BLaER1 treated with 17β-estradiol and CSF1 and Interleukin-3, amounts not matched to agents 10 nM and 100 nM (cell line): Measurements from ENCODE around the gene COL26A1.
"Not testable (repeated sequence)": the region's sequence is repeated elsewhere in the genome, so short reads cannot be mapped to it uniquely, and the experiment has no call there.

Experiments used
- H3K27ac ChIP-seq, 11 experiments: shearing (Covaris generic); formaldehyde crosslinking; 2 replicates each; pipeline ENCODE4 v1.8.1; 2022
- H3K27me3 ChIP-seq, 11 experiments: shearing (Covaris generic); formaldehyde crosslinking; 2 replicates each; pipeline ENCODE4 v1.8.1; 2022
- H3K36me3 ChIP-seq, 11 experiments: shearing (Covaris generic); formaldehyde crosslinking; 2 replicates each; pipeline ENCODE4 v1.8.1; 2022
- H3K4me1 ChIP-seq, 10 experiments: shearing (Covaris generic); formaldehyde crosslinking; 2 replicates each; pipeline ENCODE4 v1.8.1; 2022
- H3K4me2 ChIP-seq, 11 experiments: shearing (Covaris generic); formaldehyde crosslinking; 2 replicates each; pipeline ENCODE4 v1.8.1; 2022
- H3K4me3 ChIP-seq, 10 experiments: shearing (Covaris generic); formaldehyde crosslinking; 2 replicates each; pipeline ENCODE4 v1.8.1; 2022
- H3K9ac ChIP-seq, 11 experiments: shearing (Covaris generic); formaldehyde crosslinking; 2 replicates each; pipeline ENCODE4 v1.8.1; 2022
- H3K9me3 ChIP-seq, 11 experiments: shearing (Covaris generic); formaldehyde crosslinking; replicated peaks in 1 of 11; 2 replicates each; pipeline ENCODE4 v1.8.1; 2022
- H4K20me1 ChIP-seq, 11 experiments: shearing (Covaris generic); formaldehyde crosslinking; 2 replicates each; pipeline ENCODE4 v1.8.1; 2022
- Cebpa-rat ChIP-seq, 11 experiments: shearing (Covaris generic); IDR thresholded peaks; 2 replicates each; pipeline ENCODE4 v1.8.1; 2022

COL26A1 gene

DNA sequence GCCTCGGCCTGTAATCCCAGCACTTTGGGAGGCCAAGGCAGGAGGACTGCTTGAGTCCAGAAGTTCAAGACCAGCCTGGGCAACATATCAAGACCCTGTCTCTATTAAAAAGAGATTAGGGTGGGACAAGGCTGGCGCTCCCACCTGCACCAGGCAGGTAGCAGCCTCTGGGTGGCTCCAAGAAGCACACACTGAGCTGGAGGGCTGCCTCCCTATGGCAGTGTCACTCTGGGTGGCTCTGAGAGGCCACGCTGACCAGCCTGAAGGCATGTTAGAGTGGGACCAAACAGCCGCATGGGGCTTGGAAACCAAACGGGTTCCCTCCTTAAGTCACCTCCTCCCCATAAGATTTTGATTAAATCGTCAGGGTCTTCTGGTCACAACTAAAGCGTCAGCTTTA is 19.8 kb upstream of the COL26A1 start:
- no peak overlapping the region for H3K4me2 ChIP-seq
- no peaks in the 10 kb centered on the region for H4K20me1 ChIP-seq
- no peak overlapping the region for H3K27ac ChIP-seq
- H3K9me3 ChIP-seq, result no peaks in the 10 kb centered on the region
- H3K27me3 ChIP-seq, result no peaks in the 10 kb centered on the region
- no peaks in the 10 kb centered on the region for H3K36me3 ChIP-seq
- H3K4me3 ChIP-seq, result no peak overlapping the region
- peaks cover 0 to 3% (median 0%) of the 10 kb centered on the region in 10 experiments; a peak in 4 of 20 replicates for H3K4me1 ChIP-seq
- H3K9ac ChIP-seq, result no peak overlapping the region
- no peak for TF ChIP-seq Cebpa-rat (IDR thresholded peaks at IDR 0.05)

DNA sequence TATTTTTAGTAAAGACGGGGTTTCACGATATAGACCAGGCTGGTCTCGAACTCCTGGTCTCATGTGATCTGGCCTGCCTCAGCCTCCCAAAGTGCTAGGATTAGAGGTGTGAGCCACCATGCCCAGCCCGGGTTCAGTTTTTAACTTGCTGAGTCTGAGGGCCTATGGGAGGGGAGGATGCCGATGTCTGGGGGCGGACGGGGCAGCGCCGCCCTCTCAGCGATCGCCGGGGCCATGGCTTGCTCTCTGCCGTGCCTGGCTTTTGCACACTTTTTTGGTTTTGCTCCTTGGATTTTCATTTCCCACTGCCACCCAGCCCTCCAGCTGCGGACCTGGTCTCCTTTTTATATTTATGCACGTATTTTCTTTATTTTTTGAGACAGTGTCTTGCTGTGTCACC is 15.2 kb upstream of the COL26A1 start:
- Histone ChIP-seq H3K4me1 (peaks cover 0 to 14% (median 9%) of the 10 kb centered on the region in 10 experiments; a peak in 15 of 20 replicates), H3K4me2 (0 out of 22 replicates have a peak overlapping the region, but pooled peaks of 1 of the 11 experiments have one; percentile 25), H3K27ac (no peak overlapping the region), H3K4me3 (no peak overlapping the region), H3K9me3 (no peaks in the 10 kb centered on the region), H3K9ac (no peak overlapping the region), H4K20me1 (no peaks in the 10 kb centered on the region), H3K27me3 (no peaks in the 10 kb centered on the region), H3K36me3 (no peaks in the 10 kb centered on the region)
- TF ChIP-seq Cebpa-rat (IDR thresholded peaks at IDR 0.05), result no peak

DNA sequence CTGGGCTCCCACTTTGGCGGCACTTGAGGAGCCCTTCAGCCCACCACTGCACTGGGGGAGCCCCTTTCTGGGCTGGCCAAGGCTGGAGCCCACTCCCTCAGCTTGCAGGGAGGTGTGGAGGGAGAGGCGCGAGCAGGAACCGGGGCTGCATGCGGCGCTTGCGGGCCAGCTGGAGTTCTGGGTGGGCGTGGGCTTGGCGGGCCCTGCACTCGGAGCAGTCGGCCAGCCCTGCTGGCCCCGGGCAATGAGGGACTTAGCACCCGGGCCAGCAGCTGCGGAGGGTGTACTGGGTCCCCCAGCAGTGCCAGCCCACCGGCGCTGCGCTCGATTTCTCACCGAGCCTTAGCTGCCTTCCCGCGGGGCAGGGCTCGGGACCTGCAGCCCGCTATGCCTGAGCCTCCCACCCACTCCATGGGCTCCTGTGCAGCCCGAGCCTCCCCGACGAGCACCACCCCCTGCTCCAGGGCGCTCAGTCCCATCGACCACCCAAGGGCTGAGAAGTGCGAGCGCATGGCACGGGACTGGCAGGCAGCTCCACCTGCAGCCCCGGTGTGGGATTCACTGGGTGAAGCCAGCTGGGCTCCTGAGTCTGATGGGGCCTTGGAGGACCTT is 14.1 kb upstream of the COL26A1 start:
- not testable (repeated sequence) for H3K4me3 ChIP-seq, H4K20me1 ChIP-seq, H3K27ac ChIP-seq, H3K9ac ChIP-seq, H3K36me3 ChIP-seq, H3K27me3 ChIP-seq, H3K9me3 ChIP-seq
- Histone ChIP-seq H3K4me2 (peak overlapping the region in 4 of 11 experiments; percentile 7 to 25 (median 12); a peak in 2 of 22 replicates), H3K4me1 (peaks cover 0 to 19% (median 13%) of the 10 kb centered on the region in 10 experiments; a peak in 15 of 20 replicates)

DNA sequence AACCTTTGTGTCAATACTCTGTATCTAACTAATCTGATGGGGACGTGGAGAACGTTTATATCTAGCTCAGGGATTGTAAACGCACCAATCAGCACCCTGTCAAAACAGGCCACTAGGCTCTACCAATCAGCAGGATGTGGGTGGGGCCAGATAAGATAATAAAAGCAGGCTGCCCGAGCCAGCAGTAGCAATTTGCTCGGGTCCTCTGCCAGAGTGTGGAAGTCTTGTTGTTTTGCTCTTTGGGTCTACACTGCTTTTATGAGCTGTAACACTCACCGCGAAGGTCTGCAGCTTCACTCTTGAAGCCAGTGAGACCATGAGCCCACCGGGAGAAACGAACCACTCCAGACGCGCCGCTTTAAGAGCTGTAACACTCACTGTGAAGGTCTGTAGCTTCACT is 13.4 kb upstream of the COL26A1 start:
- peaks cover 0 to 26% (median 17%) of the 10 kb centered on the region in 10 experiments; a peak in 16 of 20 replicates for H3K4me1 ChIP-seq
- not testable (repeated sequence) for H3K36me3 ChIP-seq, H3K4me3 ChIP-seq, H3K9ac ChIP-seq, H3K9me3 ChIP-seq, H3K27ac ChIP-seq, H4K20me1 ChIP-seq, H3K27me3 ChIP-seq, H3K4me2 ChIP-seq

- Histone ChIP-seq H3K27me3 (no peaks in the 10 kb centered on the region; a peak in 1 of 22 replicates), H3K4me1 (peaks cover 0 to 31% (median 17%) of the 10 kb centered on the region in 10 experiments; a peak in 16 of 20 replicates), H3K4me2 (peak overlapping the region in 4 of 11 experiments; percentile 22 to 63 (median 44); a peak in 5 of 22 replicates), H3K9me3 (no peaks in the 10 kb centered on the region), H3K27ac (peak overlapping the region in 3 of 11 experiments; percentile 25 to 58 (median 30); a peak in 3 of 22 replicates), H4K20me1 (no peaks in the 10 kb centered on the region), H3K4me3 (no peak overlapping the region), H3K36me3 (no peaks in the 10 kb centered on the region), H3K9ac (no peak overlapping the region)
- no peak for TF ChIP-seq Cebpa-rat (IDR thresholded peaks at IDR 0.05)
These were observed 9.8 kb upstream of the COL26A1 start for GRCh38 chr7:101352920-101353308.

- no peak overlapping the region for H3K4me2 ChIP-seq
- TF ChIP-seq Cebpa-rat (IDR thresholded peaks at IDR 0.05), result no peak
- peaks cover 7 to 16% (median 8%) of the 10 kb centered on the region in 11 experiments for H3K27me3 ChIP-seq
These were observed 5.2 kb upstream of the COL26A1 start for GRCh38 chr7:101357433-101357832.

GRCh38 chr7:101363196-101363733 is 590 bp downstream of the COL26A1 start:
- Histone ChIP-seq H3K36me3 (no peaks in the 10 kb centered on the region), H3K4me2 (peak overlapping the region; percentile 64 to 99 (median 80)), H3K9me3 (no peaks in the 10 kb centered on the region), H3K4me3 (peak overlapping the region in 5 of 10 experiments; percentile 35 to 52 (median 41); a peak in 4 of 20 replicates), H3K27ac (no peak overlapping the region), H3K9ac (peak overlapping the region in 1 of 11 experiments; percentile 58; a peak in 1 of 22 replicates), H4K20me1 (no peaks in the 10 kb centered on the region; a peak in 1 of 22 replicates), H3K4me1 (peaks cover 0 to 10% (median 4%) of the 10 kb centered on the region in 10 experiments; a peak in 9 of 20 replicates), H3K27me3 (peaks cover 16 to 35% (median 23%) of the 10 kb centered on the region in 11 experiments)
- TF ChIP-seq Cebpa-rat (IDR thresholded peaks at IDR 0.05), result no peak

More at GRCh38 chr7:101357433-101357832, 5.2 kb upstream of the COL26A1 start:
- Histone ChIP-seq H4K20me1 (no peaks in the 10 kb centered on the region), H3K36me3 (no peaks in the 10 kb centered on the region), H3K9ac (no peak overlapping the region), H3K4me3 (no peak overlapping the region), H3K4me1 (peaks cover 0 to 21% (median 6%) of the 10 kb centered on the region in 10 experiments; a peak in 13 of 20 replicates), H3K9me3 (no peaks in the 10 kb centered on the region), H3K27ac (no peak overlapping the region)

- Histone ChIP-seq H3K9me3 (no peaks in the 10 kb centered on the region), H3K4me3 (peak overlapping the region in 7 of 10 experiments; percentile 32 to 52 (median 41); a peak in 9 of 20 replicates), H3K36me3 (no peaks in the 10 kb centered on the region), H3K27me3 (peaks cover 16 to 35% (median 23%) of the 10 kb centered on the region in 11 experiments), H3K27ac (no peak overlapping the region), H4K20me1 (no peaks in the 10 kb centered on the region; a peak in 1 of 22 replicates), H3K9ac (peak overlapping the region in 8 of 11 experiments; percentile 28 to 58 (median 44); a peak in 8 of 22 replicates), H3K4me2 (peak overlapping the region; percentile 64 to 99 (median 80)), H3K4me1 (peaks cover 0 to 10% (median 4%) of the 10 kb centered on the region in 10 experiments; a peak in 9 of 20 replicates)
- TF ChIP-seq Cebpa-rat (IDR thresholded peaks at IDR 0.05), result peak in 3 of 11 experiments; percentile 7 to 54 (median 25); a peak in 1 of 22 replicates
These were observed 1.2 kb downstream of the COL26A1 start for GRCh38 chr7:101363734-101364374.

DNA sequence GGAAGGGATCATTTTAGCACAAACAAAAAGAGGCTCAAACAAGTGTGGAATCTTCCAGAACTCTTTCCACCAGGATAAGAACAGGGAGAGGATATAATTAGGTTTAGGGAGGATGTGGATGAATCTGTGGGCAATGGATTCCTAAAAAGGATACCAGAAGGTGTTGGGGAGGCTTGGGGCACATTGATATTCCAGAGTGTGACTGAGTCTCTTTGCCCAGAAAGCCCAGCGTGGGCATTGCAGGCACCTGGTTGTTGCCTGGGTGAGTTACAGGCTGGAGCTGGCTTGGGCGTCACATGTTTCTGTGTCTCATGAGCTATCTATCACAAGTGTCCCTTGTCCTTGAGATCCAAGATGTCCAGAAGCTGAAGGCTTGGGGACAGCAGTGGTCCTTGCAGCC is 3.3 kb downstream of the COL26A1 start:
- H3K36me3 ChIP-seq, result no peaks in the 10 kb centered on the region
- no peak for TF ChIP-seq Cebpa-rat (IDR thresholded peaks at IDR 0.05)
- H3K27ac ChIP-seq, result no peak overlapping the region
- H3K4me2 ChIP-seq, result no peak overlapping the region
- H3K4me1 ChIP-seq, result peaks cover 3 to 22% (median 14%) of the 10 kb centered on the region in 10 experiments; a peak in 19 of 20 replicates
- H3K4me3 ChIP-seq, result no peak overlapping the region
- H4K20me1 ChIP-seq, result no peaks in the 10 kb centered on the region; a peak in 1 of 22 replicates
- peaks cover 16 to 32% (median 23%) of the 10 kb centered on the region in 11 experiments for H3K27me3 ChIP-seq
- no peak overlapping the region for H3K9ac ChIP-seq
- H3K9me3 ChIP-seq, result no peaks in the 10 kb centered on the region
